Esophagus squamous epithelium (tissue), 5 donors: Measurements from ENCODE around the gene ANKS1B. TPM values are rescaled to one million over a fixed set of nuclear protein-coding genes. Genes with fewer than 3 reads are reported as not detected.
A peak's percentile ranks its signal among the peaks of the same experiment; 100 is the strongest.

Source experiments
- DNase-seq: peaks from one replicate; lab custom pipeline; 2025; lab: John Stamatoyannopoulos, UW
- H3K27ac ChIP-seq, 4 donors: fragments of 200-600 bp; sonication (generic); one replicate each; pipeline ENCODE4 v1.5.1; 2016 to 2019; ENCODE audit warnings: mild to moderate bottlenecking in 1 of 4
- H3K27me3 ChIP-seq, 4 donors: fragments of 200-600 bp; sonication (generic); 1 replicate in 3 of 4; 2 replicates in 1 of 4; pipeline versions ENCODE4 v1.5.1 to v1.6.0; 2017 to 2021; ENCODE audit warnings: antibody characterized with exemption in 1 of 4
- H3K36me3 ChIP-seq, 3 donors: fragments of 200-600 bp; sonication (generic); one replicate each; pipeline ENCODE4 v1.5.1; 2016 to 2019
- H3K4me1 ChIP-seq, 3 donors: fragments of 200-600 bp; sonication (generic); one replicate each; pipeline ENCODE4 v1.5.1; 2017 to 2019
- H3K4me3 ChIP-seq, 4 donors: fragments of 200-600 bp; sonication (generic); 1 replicate in 3 of 4; 2 replicates in 1 of 4; pipeline ENCODE4 v1.5.1; 2016 to 2019; ENCODE audit warnings: mild to moderate bottlenecking in 2 of 4, moderate library complexity in 1 of 4
- H3K9me3 ChIP-seq, 3 donors: fragments of 200-600 bp; sonication (generic); one replicate each; pipeline ENCODE4 v1.5.1; 2016 to 2019
- POLR2A ChIP-seq, 4 donors: fragments of 450-650 bp; IDR thresholded peaks; one replicate each; pipeline ENCODE4 v1.6.1; 2017; ENCODE audit warnings: antibody characterized with exemption in 4 of 4, mild to moderate bottlenecking in 4 of 4, moderate library complexity in 3 of 4
- whole genome bisulfite sequencing, 2 donors: methylation state at CpG; one replicate each; pipeline ENCODE4 v1.1.5; 2018; 5-methylcytosine and 5-hydroxymethylcytosine counted together
- intact Hi-C: fragments of 100-400 bp; cut with DNase I; formaldehyde crosslinking; loops from one replicate; pipeline ENCODE4 v1.15.0; 2022
- total RNA-seq, 4 donors: library from RNA; depleted of rRNA; stranded (reverse); fragments of >200 nt; gene quantifications; one replicate each; pipeline ENCODE4 v1.1.0, GENCODE V29; 2016
- TF ChIP-seq, protein P1 (sequence below), 6 experiments: fragments of 450-650 bp in 4 of 6; fragments of 200-600 bp in 2 of 6; sonication (generic) in 2 of 6; IDR thresholded peaks; one replicate each; pipeline ENCODE4 v1.5.1; 2016 to 2019; ENCODE audit warnings: antibody characterized with exemption in 6 of 6, mild to moderate bottlenecking in 4 of 6, moderate library complexity in 4 of 6
- donor health status: DM: yes; HTN: yes; CAD: no.

Gene ANKS1B
- total RNA-seq, 4 donors from 2014 or later: 1.6 to 15.8 (median 8.1) TPM

DNA sequence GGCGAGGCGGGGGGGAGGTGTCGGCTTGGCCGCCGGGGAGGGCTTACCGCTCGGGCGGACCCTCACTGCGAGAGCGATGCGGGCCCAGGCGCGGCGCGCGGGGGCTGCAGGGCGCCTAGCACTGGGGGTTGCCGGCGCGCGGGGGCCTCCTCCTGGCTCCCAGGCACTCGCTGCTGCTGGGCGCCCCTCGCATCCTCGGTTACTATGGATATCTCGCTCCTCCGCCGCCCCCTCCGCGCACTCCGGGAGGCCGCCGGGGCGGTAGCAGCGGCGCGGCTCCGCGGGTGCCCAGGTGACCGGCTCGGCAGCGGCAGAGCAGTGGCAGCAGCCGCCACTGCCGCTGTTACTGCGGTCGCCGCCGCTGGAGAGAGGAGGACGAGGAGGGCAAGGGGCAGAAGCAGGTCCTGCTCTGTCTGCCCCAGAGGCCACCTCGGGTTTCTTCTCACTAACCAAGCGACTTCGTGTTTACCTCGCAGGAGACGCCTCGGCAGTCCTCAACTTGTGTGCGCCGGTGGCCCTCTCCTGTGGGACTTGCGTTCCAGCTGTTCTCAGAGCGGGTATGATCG is 1089.6 kb downstream of the ANKS1B start:
- TF ChIP-seq, protein P1, sequence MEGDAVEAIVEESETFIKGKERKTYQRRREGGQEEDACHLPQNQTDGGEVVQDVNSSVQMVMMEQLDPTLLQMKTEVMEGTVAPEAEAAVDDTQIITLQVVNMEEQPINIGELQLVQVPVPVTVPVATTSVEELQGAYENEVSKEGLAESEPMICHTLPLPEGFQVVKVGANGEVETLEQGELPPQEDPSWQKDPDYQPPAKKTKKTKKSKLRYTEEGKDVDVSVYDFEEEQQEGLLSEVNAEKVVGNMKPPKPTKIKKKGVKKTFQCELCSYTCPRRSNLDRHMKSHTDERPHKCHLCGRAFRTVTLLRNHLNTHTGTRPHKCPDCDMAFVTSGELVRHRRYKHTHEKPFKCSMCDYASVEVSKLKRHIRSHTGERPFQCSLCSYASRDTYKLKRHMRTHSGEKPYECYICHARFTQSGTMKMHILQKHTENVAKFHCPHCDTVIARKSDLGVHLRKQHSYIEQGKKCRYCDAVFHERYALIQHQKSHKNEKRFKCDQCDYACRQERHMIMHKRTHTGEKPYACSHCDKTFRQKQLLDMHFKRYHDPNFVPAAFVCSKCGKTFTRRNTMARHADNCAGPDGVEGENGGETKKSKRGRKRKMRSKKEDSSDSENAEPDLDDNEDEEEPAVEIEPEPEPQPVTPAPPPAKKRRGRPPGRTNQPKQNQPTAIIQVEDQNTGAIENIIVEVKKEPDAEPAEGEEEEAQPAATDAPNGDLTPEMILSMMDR (IDR thresholded peaks at IDR 0.05): no peak
- TF ChIP-seq POLR2A (IDR thresholded peaks at IDR 0.05): no peak
- no peak for DNase-seq
- Histone ChIP-seq H3K4me1 (peaks cover 0 to 22% (median 4%) of the 10 kb centered on the region in 3 donors), H3K27me3 (peaks cover 0 to 70% (median 5%) of the 10 kb centered on the region in 4 donors), H3K36me3 (no peaks in the 10 kb centered on the region), H3K9me3 (no peaks in the 10 kb centered on the region), H3K27ac (no peak overlapping the region), H3K4me3 (peak overlapping the region in 3 of 4 donors; percentile 14 to 54 (median 41))
- WGBS, 2 donors: 3% methylated on average over 11 of the region's 60 CpGs; no CpG with 5 or more reads in 1 of the 2 donors
- intact Hi-C loops: no loop called here

DNA sequence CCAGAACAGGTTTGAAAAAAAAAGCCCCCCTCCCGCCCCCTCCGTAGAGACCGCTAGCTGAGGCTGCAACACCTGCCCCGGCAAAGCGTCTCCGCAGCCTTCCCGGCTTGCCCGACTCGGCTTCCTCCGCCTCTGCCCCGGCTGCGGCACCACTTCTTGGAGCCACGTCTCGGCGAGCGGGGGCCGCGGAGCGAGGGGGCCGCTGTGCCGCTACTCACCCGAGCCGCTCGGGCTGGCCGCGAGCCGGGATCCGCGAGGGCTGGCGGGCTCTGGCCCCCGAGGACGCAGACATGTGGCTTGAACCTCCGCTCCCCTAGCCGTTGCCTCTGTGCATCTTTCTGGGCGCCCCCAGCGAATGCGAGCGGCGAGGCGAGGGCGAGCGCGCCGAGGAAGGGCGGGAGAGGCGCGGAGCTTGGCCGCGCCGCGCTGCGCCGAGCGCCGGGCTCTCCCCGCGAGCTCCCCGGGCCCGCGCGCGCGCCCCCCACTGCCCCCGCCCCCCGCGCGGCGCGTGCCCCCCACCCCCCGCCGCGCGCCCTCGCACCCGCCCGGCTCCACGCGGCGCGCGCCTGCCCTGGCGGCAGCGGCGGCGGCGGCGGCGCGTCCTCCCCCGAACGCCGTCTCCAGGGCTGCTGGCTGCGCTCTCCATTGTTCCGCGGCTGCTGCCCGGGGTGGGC is 1090.2 kb downstream of the ANKS1B start:
- H3K27me3 ChIP-seq: peaks cover 0 to 71% (median 5%) of the 10 kb centered on the region in 4 donors
- TF ChIP-seq, protein P1 (IDR thresholded peaks at IDR 0.05): no peak
- TF ChIP-seq POLR2A (IDR thresholded peaks at IDR 0.05): no peak
- intact Hi-C loops: no loop called here
- peak overlapping the region in 3 of 4 donors; percentile 14 to 54 (median 41) for H3K4me3 ChIP-seq
- H3K36me3 ChIP-seq: no peaks in the 10 kb centered on the region
- DNase-seq: no peak
- peaks cover 0 to 22% (median 4%) of the 10 kb centered on the region in 3 donors for H3K4me1 ChIP-seq
- H3K9me3 ChIP-seq: no peaks in the 10 kb centered on the region
- 0% methylated on average over 2 to 4 of the region's 96 CpGs for WGBS, 2 donors
- H3K27ac ChIP-seq: no peak overlapping the region

DNA sequence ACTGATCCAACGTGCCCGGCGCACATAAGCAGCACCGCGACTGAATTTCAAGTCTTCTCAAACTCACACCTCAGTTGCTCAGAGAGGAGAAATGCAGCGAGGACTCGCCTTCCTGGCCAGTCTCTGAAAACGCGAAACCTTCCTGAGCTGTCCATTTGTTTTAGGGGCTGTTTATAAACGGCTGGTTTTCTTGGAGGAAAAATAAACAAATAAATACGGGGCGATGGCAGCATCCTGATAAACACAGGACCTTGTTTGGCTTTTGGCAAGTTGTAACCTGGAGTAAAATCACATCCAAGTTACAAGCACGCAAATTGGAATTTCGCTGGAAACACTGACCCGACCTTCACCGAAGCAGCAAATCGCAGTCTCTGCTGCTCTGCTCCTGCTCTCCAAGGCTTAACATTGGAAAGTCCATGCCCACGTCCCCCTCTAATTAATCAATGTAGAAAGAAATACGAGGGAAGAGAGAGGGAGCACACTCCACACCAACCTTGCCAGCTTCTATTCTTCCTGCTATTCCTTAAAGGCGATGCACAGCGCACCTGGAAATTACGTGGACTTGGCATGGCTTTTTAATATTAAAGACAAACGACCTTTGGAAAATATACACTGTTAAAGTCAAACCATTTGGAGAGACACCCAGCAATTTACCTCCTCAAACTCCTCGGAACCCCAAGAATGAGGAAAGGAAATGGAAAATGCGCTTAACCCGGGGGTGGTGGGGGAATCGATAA is 1090.9 kb downstream of the ANKS1B start:
- H3K4me3 ChIP-seq: peak overlapping the region in 2 of 4 donors; percentile 34 to 50
- DNase-seq: no peak
- WGBS, 2 donors: 7 to 9% methylated on average over 27 of the region's 27 CpGs
- intact Hi-C loops: no loop called here
- TF ChIP-seq, protein P1 (IDR thresholded peaks at IDR 0.05): no peak
- no peak for TF ChIP-seq POLR2A (IDR thresholded peaks at IDR 0.05)
- H3K27ac ChIP-seq: no peak overlapping the region
- H3K27me3 ChIP-seq: peaks cover 0 to 71% (median 5%) of the 10 kb centered on the region in 4 donors
- H3K9me3 ChIP-seq: no peaks in the 10 kb centered on the region
- H3K36me3 ChIP-seq: no peaks in the 10 kb centered on the region
- H3K4me1 ChIP-seq: peaks cover 0 to 22% (median 4%) of the 10 kb centered on the region in 3 donors

DNA sequence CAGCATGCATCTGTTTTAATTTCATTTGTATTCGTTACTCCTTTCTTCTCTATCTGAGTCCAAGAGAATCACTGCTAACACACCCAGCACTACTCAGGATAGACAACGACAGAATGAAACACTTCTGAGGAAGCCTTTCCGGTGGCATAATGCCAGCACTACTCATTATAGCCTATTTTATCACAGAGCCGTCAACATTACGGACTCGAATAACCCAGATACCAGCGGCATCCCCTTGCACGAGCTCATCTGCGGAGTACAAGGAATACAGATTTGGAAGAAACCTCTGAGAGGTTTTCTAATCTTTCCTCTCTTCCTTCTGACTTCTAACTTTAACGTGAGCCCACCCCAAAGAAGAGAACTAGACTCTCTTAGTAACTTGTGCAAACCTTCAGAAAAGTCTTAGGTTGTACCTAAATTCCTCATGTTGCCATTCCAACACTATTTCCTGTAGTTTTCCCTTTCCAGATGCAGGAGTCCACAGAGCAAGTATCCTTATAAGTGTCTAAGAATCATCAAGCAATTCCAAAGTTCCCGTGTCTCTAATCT is 1091.5 kb downstream of the ANKS1B start:
- H3K27ac ChIP-seq: no peak overlapping the region
- no peaks in the 10 kb centered on the region for H3K9me3 ChIP-seq
- H3K36me3 ChIP-seq: no peaks in the 10 kb centered on the region
- no peak overlapping the region for H3K4me3 ChIP-seq
- 23 to 32% methylated on average over 11 of the region's 11 CpGs for WGBS, 2 donors
- intact Hi-C loops: no loop called here
- peaks cover 0 to 71% (median 5%) of the 10 kb centered on the region in 4 donors for H3K27me3 ChIP-seq
- no peak for TF ChIP-seq POLR2A (IDR thresholded peaks at IDR 0.05)
- TF ChIP-seq, protein P1 (IDR thresholded peaks at IDR 0.05): no peak
- H3K4me1 ChIP-seq: peaks cover 0 to 22% (median 4%) of the 10 kb centered on the region in 3 donors
- no peak for DNase-seq
